HEK293 (cell line): ENCODE data around the gene FAM193A.

ENCODE experiments used
- CTCF ChIA-PET: fragments of 350-600 bp; formaldehyde crosslinking; extraction: SDS; loops from one replicate; lab custom pipeline; 2021; ENCODE audit warnings: antibody characterized with exemption; lab: Yijun Ruan, JAX
- POLR2A ChIA-PET: fragments of 300-600 bp; formaldehyde crosslinking; extraction: SDS; loops from one replicate; lab custom pipeline; 2020; ENCODE audit warnings: antibody characterized with exemption, inconsistent platforms; lab: Yijun Ruan, JAX
- H3K27ac ChIP-seq: fragments of 200-500 bp; sonication (Bioruptor generic); 2 replicates; pipeline ENCODE4 v1.5.1; 2014; ENCODE audit warnings: low read depth, low read length, control low read depth, inconsistent platforms; ENCODE audit errors: extremely low read depth
- H3K36me3 ChIP-seq, 2 experiments: fragments of 200-500 bp in 1 of 2; sonication (Bioruptor generic) in 1 of 2; 1 replicate in 1 of 2; 2 replicates in 1 of 2; pipeline ENCODE4 v1.5.1; 2014 to 2017; ENCODE audit warnings: inconsistent platforms in 2 of 2, low read length in 2 of 2; ENCODE audit not compliant: control insufficient read depth in 2 of 2, insufficient read depth in 1 of 2
- H3K4me1 ChIP-seq: fragments of 200-500 bp; sonication (Bioruptor generic); 2 replicates; pipeline ENCODE4 v1.5.1; 2014; ENCODE audit warnings: mild to moderate bottlenecking, low read length, inconsistent platforms; ENCODE audit not compliant: control insufficient read depth, insufficient read depth
- H3K4me3 ChIP-seq: 2 replicates; pipeline ENCODE4 v1.5.1; 2011; ENCODE audit warnings: low read depth, mild to moderate bottlenecking, control low read depth, low read length, moderate library complexity
- H3K9me3 ChIP-seq: fragments of 200-500 bp; sonication (Bioruptor generic); 2 replicates; pipeline ENCODE4 v1.5.1; 2014; ENCODE audit warnings: low read depth, low read length, inconsistent platforms; ENCODE audit not compliant: control insufficient read depth, insufficient read depth
- EGR2 ChIP-seq: fragments of 450-650 bp; formaldehyde crosslinking; IDR thresholded peaks from 2 replicates; pipeline ENCODE4 v1.5.1; 2016; ENCODE audit warnings: low read depth, missing biosample characterization, missing genetic modification characterization
- GLI4 ChIP-seq: fragments of 450-650 bp; formaldehyde crosslinking; IDR thresholded peaks from 2 replicates; pipeline ENCODE4 v1.5.1; 2016; ENCODE audit warnings: missing biosample characterization, missing genetic modification characterization
- MEIS1 ChIP-seq: sonication (generic); formaldehyde crosslinking; IDR thresholded peaks from 2 replicates; pipeline ENCODE4 v1.8.1; 2022; ENCODE audit warnings: missing genetic modification reagents, mild to moderate bottlenecking, borderline replicate concordance
- SCRT2 ChIP-seq: fragments of 450-650 bp; formaldehyde crosslinking; IDR thresholded peaks from 2 replicates; pipeline ENCODE4 v1.5.1; 2016; ENCODE audit warnings: missing biosample characterization, missing genetic modification characterization
- SP2 ChIP-seq: fragments of 450-650 bp; formaldehyde crosslinking; IDR thresholded peaks from 2 replicates; pipeline ENCODE4 v1.5.1; 2016; ENCODE audit warnings: missing biosample characterization, missing genetic modification characterization
- ZBTB20 ChIP-seq: fragments of 450-650 bp; formaldehyde crosslinking; IDR thresholded peaks from 2 replicates; pipeline ENCODE4 v1.5.1; 2016; ENCODE audit warnings: missing biosample characterization, missing genetic modification characterization
- ZBTB21 ChIP-seq: fragments of 450-650 bp; formaldehyde crosslinking; IDR thresholded peaks from 2 replicates; pipeline ENCODE4 v1.5.1; 2017; ENCODE audit warnings: missing biosample characterization, missing genetic modification characterization
- ZNF138 ChIP-seq: fragments of 450-650 bp; formaldehyde crosslinking; IDR thresholded peaks from 2 replicates; pipeline ENCODE4 v1.5.1; 2016; ENCODE audit warnings: missing biosample characterization, missing genetic modification characterization, borderline replicate concordance
- ZNF302 ChIP-seq: fragments of 450-650 bp; formaldehyde crosslinking; IDR thresholded peaks from 2 replicates; pipeline ENCODE4 v1.5.1; 2016; ENCODE audit warnings: missing biosample characterization, missing genetic modification characterization, low read depth
- ZNF335 ChIP-seq: fragments of 450-650 bp; formaldehyde crosslinking; conservative IDR thresholded peaks from 2 replicates; pipeline ENCODE4 v1.5.1; 2016; ENCODE audit warnings: missing biosample characterization, missing genetic modification characterization
- ZNF350 ChIP-seq: fragments of 450-650 bp; formaldehyde crosslinking; IDR thresholded peaks from 2 replicates; pipeline ENCODE4 v1.5.0; 2017; ENCODE audit warnings: missing biosample characterization, mild to moderate bottlenecking, missing genetic modification characterization
- ZNF354C ChIP-seq: fragments of 450-650 bp; formaldehyde crosslinking; IDR thresholded peaks from 2 replicates; pipeline ENCODE4 v1.5.1; 2016; ENCODE audit warnings: missing biosample characterization, missing genetic modification characterization, low read depth, borderline replicate concordance
- ZNF391 ChIP-seq: fragments of 450-650 bp; formaldehyde crosslinking; IDR thresholded peaks from 2 replicates; pipeline ENCODE4 v1.5.1; 2016; ENCODE audit warnings: low read depth, missing biosample characterization, missing genetic modification characterization, borderline replicate concordance
- ZNF510 ChIP-seq: fragments of 450-650 bp; formaldehyde crosslinking; IDR thresholded peaks from 2 replicates; pipeline ENCODE4 v1.5.1; 2018; ENCODE audit warnings: mild to moderate bottlenecking, missing genetic modification characterization, missing biosample characterization; ENCODE audit not compliant: insufficient replicate concordance
- ZNF514 ChIP-seq: fragments of 450-650 bp; formaldehyde crosslinking; IDR thresholded peaks from 2 replicates; pipeline ENCODE4 v1.5.1; 2016; ENCODE audit warnings: missing biosample characterization, missing genetic modification characterization
- ZNF521 ChIP-seq: fragments of 450-650 bp; formaldehyde crosslinking; IDR thresholded peaks from 2 replicates; pipeline ENCODE4 v1.5.1; 2017; ENCODE audit warnings: missing biosample characterization, mild to moderate bottlenecking, missing genetic modification characterization
- ZNF585B ChIP-seq: fragments of 450-650 bp; formaldehyde crosslinking; IDR thresholded peaks from 2 replicates; pipeline ENCODE4 v1.5.1; 2016; ENCODE audit warnings: missing biosample characterization, missing genetic modification characterization
- ZNF658 ChIP-seq: fragments of 450-650 bp; formaldehyde crosslinking; IDR thresholded peaks from 2 replicates; pipeline ENCODE4; 2016; ENCODE audit warnings: missing biosample characterization, missing genetic modification characterization
- ZNF707 ChIP-seq: fragments of 450-650 bp; formaldehyde crosslinking; IDR thresholded peaks from 2 replicates; pipeline ENCODE4 v1.5.1; 2016; ENCODE audit warnings: missing biosample characterization, missing genetic modification characterization
- ZSCAN23 ChIP-seq: fragments of 450-650 bp; formaldehyde crosslinking; IDR thresholded peaks from 2 replicates; pipeline ENCODE4 v1.5.1; 2016; ENCODE audit warnings: missing biosample characterization, missing genetic modification characterization
- TF ChIP-seq, protein P1 (sequence below): fragments of 450-650 bp; formaldehyde crosslinking; IDR thresholded peaks from 2 replicates; pipeline ENCODE4 v1.5.1; 2017; ENCODE audit warnings: missing biosample characterization, missing genetic modification characterization
- TF ChIP-seq, protein P2 (sequence below): IDR thresholded peaks from 2 replicates; pipeline ENCODE4 v1.6.1; 2011; ENCODE audit warnings: mild to moderate bottlenecking, low read depth, low read length, borderline replicate concordance
- TF ChIP-seq, protein P3 (sequence below): fragments of 450-650 bp; formaldehyde crosslinking; IDR thresholded peaks from 2 replicates; pipeline ENCODE4 v1.5.1; 2016; ENCODE audit warnings: missing biosample characterization, missing genetic modification characterization
- TF ChIP-seq, protein P4 (sequence below): fragments of 450-650 bp; formaldehyde crosslinking; IDR thresholded peaks from 2 replicates; pipeline ENCODE4 v1.5.1; 2016; ENCODE audit warnings: missing biosample characterization, missing genetic modification characterization
- TF ChIP-seq, protein P5 (sequence below): fragments of 450-650 bp; formaldehyde crosslinking; IDR thresholded peaks from 2 replicates; pipeline ENCODE4 v1.5.1; 2016; ENCODE audit warnings: missing biosample characterization, missing genetic modification characterization

FAM193A gene

DNA sequence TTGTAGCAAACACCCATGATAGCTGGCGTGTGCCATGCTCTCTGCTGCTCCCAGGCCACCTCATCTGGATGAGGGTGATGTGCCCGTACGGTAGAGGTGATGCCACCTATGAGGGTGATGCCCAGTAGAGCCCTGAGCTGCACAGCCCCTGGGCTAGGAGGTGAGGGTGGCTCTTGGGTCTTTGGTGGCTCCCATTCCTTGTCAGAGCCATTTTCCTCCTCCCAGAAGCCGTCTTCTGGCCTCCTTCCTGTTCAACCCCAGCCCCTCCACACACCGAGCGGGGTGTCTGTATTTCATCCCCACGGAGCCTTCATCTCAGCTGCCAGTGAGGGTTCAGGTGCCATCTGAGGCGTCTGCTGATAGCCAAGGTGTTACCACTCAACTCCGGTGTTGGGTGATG, 231.7 kb downstream of the FAM193A start (continued):
- TF ChIP-seq, protein P1, sequence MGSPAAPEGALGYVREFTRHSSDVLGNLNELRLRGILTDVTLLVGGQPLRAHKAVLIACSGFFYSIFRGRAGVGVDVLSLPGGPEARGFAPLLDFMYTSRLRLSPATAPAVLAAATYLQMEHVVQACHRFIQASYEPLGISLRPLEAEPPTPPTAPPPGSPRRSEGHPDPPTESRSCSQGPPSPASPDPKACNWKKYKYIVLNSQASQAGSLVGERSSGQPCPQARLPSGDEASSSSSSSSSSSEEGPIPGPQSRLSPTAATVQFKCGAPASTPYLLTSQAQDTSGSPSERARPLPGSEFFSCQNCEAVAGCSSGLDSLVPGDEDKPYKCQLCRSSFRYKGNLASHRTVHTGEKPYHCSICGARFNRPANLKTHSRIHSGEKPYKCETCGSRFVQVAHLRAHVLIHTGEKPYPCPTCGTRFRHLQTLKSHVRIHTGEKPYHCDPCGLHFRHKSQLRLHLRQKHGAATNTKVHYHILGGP (tag by site-specific recombination): no peak
- TF ChIP-seq ZSCAN23 (tag by site-specific recombination) (no peak), ZNF354C (no peak)

DNA sequence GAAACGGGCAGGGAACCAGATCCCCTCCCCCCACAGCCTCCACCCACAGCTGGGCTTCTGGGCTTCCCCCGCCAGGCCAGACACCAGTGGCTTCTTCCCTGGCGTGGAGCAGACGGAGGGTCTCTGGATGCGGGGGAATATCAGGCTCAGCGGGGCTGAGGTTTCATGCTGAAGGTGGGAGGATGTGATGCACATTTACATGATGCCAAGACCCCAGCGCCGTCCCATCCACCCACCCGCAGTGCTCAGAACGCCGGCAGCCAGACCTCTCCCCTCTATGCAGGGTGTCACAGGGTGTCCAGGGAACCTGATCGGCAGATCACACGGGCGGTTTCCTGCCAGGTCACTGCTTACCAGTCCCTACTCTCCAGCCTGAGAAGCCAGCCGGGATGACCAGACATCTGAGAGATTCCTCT, 232.5 kb downstream of the FAM193A start:
- POLR2A ChIA-PET: no interaction called here
- H3K4me1 ChIP-seq: no peaks in the 10 kb centered on the region
- TF ChIP-seq ZNF658: no peak
- TF ChIP-seq ZNF585B (tag by site-specific recombination): no peak
- TF ChIP-seq EGR2 (tag by site-specific recombination): 0 out of 2 replicates have a peak, but pooled peaks have one; percentile 0
- no peak for TF ChIP-seq GLI4
- H3K4me3 ChIP-seq: no peak overlapping the region
- H3K27ac ChIP-seq: no peak overlapping the region
- no peaks in the 10 kb centered on the region for H3K36me3 ChIP-seq
- no peaks in the 10 kb centered on the region for H3K9me3 ChIP-seq
- CTCF ChIA-PET: interaction anchor here (0.7 kb wide), 1 partner anchor 161 kb away, joined by 3 read pairs; no protein-coding TSS in a partner anchor

DNA sequence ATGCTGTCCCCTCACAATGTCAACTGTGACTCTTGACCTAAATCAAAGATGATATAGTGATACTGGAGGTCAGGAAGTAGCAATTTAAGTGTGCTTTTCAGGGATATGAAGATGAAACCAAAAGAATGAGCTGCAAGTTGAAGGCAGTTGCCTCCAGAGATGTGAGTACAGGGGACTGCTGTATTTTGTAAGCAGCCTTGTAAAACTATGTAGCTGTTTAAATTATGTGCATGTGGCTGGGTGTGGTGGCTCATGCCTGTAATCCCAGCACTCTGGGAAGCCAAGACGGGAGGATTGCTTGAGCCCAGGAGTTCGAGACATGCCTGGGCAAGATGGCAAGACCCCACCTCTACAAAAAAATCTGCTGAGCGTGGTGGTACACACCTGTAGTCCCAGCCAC, 234.8 kb downstream of the FAM193A start:
- POLR2A ChIA-PET: interaction anchor here (0.6 kb wide), 1 partner anchor 1062 kb away, joined by 5 read pairs; no protein-coding TSS in a partner anchor
- TF ChIP-seq ZNF335 (no peak), SCRT2 (tag by site-specific recombination) (no peak), ZBTB21 (tag by site-specific recombination) (no peak), MEIS1 (CRISPR knock-in tag) (no peak), ZNF354C (no peak), ZNF391 (no peak), ZNF350 (tag by site-specific recombination) (no peak), ZNF138 (tag by site-specific recombination) (no peak), ZBTB20 (no peak), ZNF302 (no peak), EGR2 (tag by site-specific recombination) (no peak), SP2 (tag by site-specific recombination) (no peak), ZNF707 (tag by site-specific recombination) (no peak), ZNF510 (tag by site-specific recombination) (no peak), ZNF514 (tag by site-specific recombination) (no peak), ZNF521 (tag by site-specific recombination) (no peak)
- TF ChIP-seq, protein P2, sequence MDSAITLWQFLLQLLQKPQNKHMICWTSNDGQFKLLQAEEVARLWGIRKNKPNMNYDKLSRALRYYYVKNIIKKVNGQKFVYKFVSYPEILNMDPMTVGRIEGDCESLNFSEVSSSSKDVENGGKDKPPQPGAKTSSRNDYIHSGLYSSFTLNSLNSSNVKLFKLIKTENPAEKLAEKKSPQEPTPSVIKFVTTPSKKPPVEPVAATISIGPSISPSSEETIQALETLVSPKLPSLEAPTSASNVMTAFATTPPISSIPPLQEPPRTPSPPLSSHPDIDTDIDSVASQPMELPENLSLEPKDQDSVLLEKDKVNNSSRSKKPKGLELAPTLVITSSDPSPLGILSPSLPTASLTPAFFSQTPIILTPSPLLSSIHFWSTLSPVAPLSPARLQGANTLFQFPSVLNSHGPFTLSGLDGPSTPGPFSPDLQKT: no peak
- TF ChIP-seq, protein P3, sequence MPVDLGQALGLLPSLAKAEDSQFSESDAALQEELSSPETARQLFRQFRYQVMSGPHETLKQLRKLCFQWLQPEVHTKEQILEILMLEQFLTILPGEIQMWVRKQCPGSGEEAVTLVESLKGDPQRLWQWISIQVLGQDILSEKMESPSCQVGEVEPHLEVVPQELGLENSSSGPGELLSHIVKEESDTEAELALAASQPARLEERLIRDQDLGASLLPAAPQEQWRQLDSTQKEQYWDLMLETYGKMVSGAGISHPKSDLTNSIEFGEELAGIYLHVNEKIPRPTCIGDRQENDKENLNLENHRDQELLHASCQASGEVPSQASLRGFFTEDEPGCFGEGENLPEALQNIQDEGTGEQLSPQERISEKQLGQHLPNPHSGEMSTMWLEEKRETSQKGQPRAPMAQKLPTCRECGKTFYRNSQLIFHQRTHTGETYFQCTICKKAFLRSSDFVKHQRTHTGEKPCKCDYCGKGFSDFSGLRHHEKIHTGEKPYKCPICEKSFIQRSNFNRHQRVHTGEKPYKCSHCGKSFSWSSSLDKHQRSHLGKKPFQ (tag by site-specific recombination): no peak
- TF ChIP-seq, protein P4, sequence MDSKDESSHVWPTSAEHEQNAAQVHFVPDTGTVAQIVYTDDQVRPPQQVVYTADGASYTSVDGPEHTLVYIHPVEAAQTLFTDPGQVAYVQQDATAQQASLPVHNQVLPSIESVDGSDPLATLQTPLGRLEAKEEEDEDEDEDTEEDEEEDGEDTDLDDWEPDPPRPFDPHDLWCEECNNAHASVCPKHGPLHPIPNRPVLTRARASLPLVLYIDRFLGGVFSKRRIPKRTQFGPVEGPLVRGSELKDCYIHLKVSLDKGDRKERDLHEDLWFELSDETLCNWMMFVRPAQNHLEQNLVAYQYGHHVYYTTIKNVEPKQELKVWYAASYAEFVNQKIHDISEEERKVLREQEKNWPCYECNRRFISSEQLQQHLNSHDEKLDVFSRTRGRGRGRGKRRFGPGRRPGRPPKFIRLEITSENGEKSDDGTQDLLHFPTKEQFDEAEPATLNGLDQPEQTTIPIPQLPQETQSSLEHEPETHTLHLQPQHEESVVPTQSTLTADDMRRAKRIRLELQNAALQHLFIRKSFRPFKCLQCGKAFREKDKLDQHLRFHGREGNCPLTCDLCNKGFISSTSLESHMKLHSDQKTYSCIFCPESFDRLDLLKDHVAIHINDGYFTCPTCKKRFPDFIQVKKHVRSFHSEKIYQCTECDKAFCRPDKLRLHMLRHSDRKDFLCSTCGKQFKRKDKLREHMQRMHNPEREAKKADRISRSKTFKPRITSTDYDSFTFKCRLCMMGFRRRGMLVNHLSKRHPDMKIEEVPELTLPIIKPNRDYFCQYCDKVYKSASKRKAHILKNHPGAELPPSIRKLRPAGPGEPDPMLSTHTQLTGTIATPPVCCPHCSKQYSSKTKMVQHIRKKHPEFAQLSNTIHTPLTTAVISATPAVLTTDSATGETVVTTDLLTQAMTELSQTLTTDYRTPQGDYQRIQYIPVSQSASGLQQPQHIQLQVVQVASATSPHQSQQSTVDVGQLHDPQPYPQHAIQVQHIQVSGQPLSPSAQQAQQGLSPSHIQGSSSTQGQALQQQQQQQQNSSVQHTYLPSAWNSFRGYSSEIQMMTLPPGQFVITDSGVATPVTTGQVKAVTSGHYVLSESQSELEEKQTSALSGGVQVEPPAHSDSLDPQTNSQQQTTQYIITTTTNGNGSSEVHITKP (tag by site-specific recombination): no peak
- TF ChIP-seq, protein P5, sequence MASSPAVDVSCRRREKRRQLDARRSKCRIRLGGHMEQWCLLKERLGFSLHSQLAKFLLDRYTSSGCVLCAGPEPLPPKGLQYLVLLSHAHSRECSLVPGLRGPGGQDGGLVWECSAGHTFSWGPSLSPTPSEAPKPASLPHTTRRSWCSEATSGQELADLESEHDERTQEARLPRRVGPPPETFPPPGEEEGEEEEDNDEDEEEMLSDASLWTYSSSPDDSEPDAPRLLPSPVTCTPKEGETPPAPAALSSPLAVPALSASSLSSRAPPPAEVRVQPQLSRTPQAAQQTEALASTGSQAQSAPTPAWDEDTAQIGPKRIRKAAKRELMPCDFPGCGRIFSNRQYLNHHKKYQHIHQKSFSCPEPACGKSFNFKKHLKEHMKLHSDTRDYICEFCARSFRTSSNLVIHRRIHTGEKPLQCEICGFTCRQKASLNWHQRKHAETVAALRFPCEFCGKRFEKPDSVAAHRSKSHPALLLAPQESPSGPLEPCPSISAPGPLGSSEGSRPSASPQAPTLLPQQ (tag by site-specific recombination): no peak
- no peak overlapping the region for H3K4me3 ChIP-seq
- no peaks in the 10 kb centered on the region for H3K9me3 ChIP-seq
- CTCF ChIA-PET: no interaction called here
- no peak overlapping the region for H3K27ac ChIP-seq
- no peaks in the 10 kb centered on the region for H3K4me1 ChIP-seq
- H3K36me3 ChIP-seq: no peaks in the 10 kb centered on the region
